GM21825 (cell line): ENCODE data around the gene RNU6-7.

ENCODE experiments used
- ATAC-seq: cut with Tn5 transposase; IDR thresholded peaks from one replicate; pipeline ENCODE4 v1.9.1; 2021; ENCODE audit warnings: mild to moderate bottlenecking, moderate library complexity; ENCODE audit not compliant: unreplicated experiment

RNU6-7 gene

GRCh38 chr14:32201816-32202490 is at the start of gene RNU6-7:
RNU6-7 (plus strand) TSS chr14:32202045.
- ATAC-seq = no peak

- no peak for ATAC-seq
These were observed 35.8 kb upstream of the RNU6-7 start for GRCh38 chr14:32166029-32166428.

GRCh38 chr14:32166924-32167323 is 34.9 kb upstream of the RNU6-7 start:
- no peak for ATAC-seq

GRCh38 chr14:32167907-32168306 is 33.9 kb upstream of the RNU6-7 start:
- ATAC-seq = no peak

- no peak for ATAC-seq
These were observed 32.7 kb upstream of the RNU6-7 start for GRCh38 chr14:32169191-32169590.

- ATAC-seq = no peak
These were observed 30.4 kb upstream of the RNU6-7 start for GRCh38 chr14:32171469-32171868.

GRCh38 chr14:32183151-32184058 is 18.4 kb upstream of the RNU6-7 start:
- ATAC-seq = no peak

GRCh38 chr14:32185097-32185496 is 16.7 kb upstream of the RNU6-7 start:
- no peak for ATAC-seq

- ATAC-seq = no peak
These were observed 15.6 kb upstream of the RNU6-7 start for GRCh38 chr14:32186248-32186647.

GRCh38 chr14:32189811-32190210 is 12.0 kb upstream of the RNU6-7 start:
- ATAC-seq = no peak

- ATAC-seq = no peak
These were observed 11.2 kb upstream of the RNU6-7 start for GRCh38 chr14:32190673-32191072.

- ATAC-seq = no peak
These were observed 9.0 kb upstream of the RNU6-7 start for GRCh38 chr14:32192712-32193373.

- ATAC-seq = no peak
These were observed 8.3 kb upstream of the RNU6-7 start for GRCh38 chr14:32193532-32193931.

- ATAC-seq = no peak
These were observed 6.2 kb upstream of the RNU6-7 start for GRCh38 chr14:32195636-32196035.

GRCh38 chr14:32197919-32198318 is 3.9 kb upstream of the RNU6-7 start:
- ATAC-seq = peak; percentile 39

GRCh38 chr14:32200368-32201192 is 1.3 kb upstream of the RNU6-7 start:
- no peak for ATAC-seq

- peak; percentile 54 for ATAC-seq
These were observed 541 bp upstream of the RNU6-7 start for GRCh38 chr14:32201193-32201815.

GRCh38 chr14:32202491-32202997 is 699 bp downstream of the RNU6-7 start:
- ATAC-seq = no peak

GRCh38 chr14:32202998-32203882 is 1.4 kb downstream of the RNU6-7 start, which contains the start of gene RNU6-8:
RNU6-8 (minus strand) TSS chr14:32203269.
- ATAC-seq = peak; percentile 63
